Right ventricle myocardium inferior (tissue), 1 donor: ENCODE data around the gene PTPN2. TPM values are rescaled to one million over a fixed set of nuclear protein-coding genes. Genes with fewer than 3 reads are reported as not detected.
A peak's percentile ranks its signal among the peaks of the same experiment; 100 is the strongest.

Experiments
- ATAC-seq: fragments of 200-7000 bp; cut with Tn5 transposase; one replicate; pipeline ENCODE4 v1.9.1; 2020; ENCODE audit warnings: mild to moderate bottlenecking, moderate library complexity
- DNase-seq: peaks from one replicate; pipeline ENCODE4 v3.0.0; 2021; ENCODE audit errors: missing footprints
- intact Hi-C: fragments of 100-400 bp; cut with DNase I; formaldehyde crosslinking; loops from one replicate; pipeline ENCODE4 v1.11.0; 2022
- total RNA-seq: library from RNA; stranded (reverse); fragmentation: NEBNext Ultra II Directional; extraction: Animal tissue kit (Norgen Biotek cat#: 25700); gene quantifications from one replicate; pipeline ENCODE4 v1.2.1, GENCODE V29; 2021
- donor health status: DM: no; HTN: yes; CAD: no; lungs with severe emphysema.

Gene PTPN2
- total RNA-seq, 1 donor from 2014 or later: 11.2 TPM

GRCh38 chr18:12839526-12840196 is 44.4 kb downstream of the PTPN2 start:
- intact Hi-C loops: no loop called here
- peak; percentile 60 for ATAC-seq
- no peak for DNase-seq

- ATAC-seq (peak; percentile 7), DNase-seq (no peak)
- intact Hi-C loops: no loop called here
These were observed 44.9 kb downstream of the PTPN2 start for GRCh38 chr18:12839057-12839525.

GRCh38 chr18:12838178-12838634 is 45.8 kb downstream of the PTPN2 start:
- DNase-seq (no peak), ATAC-seq (peak; percentile 50)
- intact Hi-C loops: no loop called here

GRCh38 chr18:12837747-12838146 is 46.3 kb downstream of the PTPN2 start:
- DNase-seq: no peak
- intact Hi-C loops: no loop called here
- no peak for ATAC-seq

- ATAC-seq: no peak
- intact Hi-C loops: no loop called here
- no peak for DNase-seq
These were observed 47.5 kb downstream of the PTPN2 start for GRCh38 chr18:12836551-12836950.

- ATAC-seq: no peak
- intact Hi-C loops: no loop called here
- DNase-seq: no peak
These were observed 55.7 kb downstream of the PTPN2 start for GRCh38 chr18:12828116-12829051.

- ATAC-seq (no peak), DNase-seq (no peak)
- intact Hi-C loops: no loop called here
These were observed 56.4 kb downstream of the PTPN2 start for GRCh38 chr18:12827588-12827987.

GRCh38 chr18:12825230-12825629 is 58.8 kb downstream of the PTPN2 start:
- DNase-seq: no peak
- intact Hi-C loops: no loop called here
- no peak for ATAC-seq

GRCh38 chr18:12823892-12824291 is 60.1 kb downstream of the PTPN2 start:
- DNase-seq (no peak), ATAC-seq (no peak)
- intact Hi-C loops: no loop called here

- ATAC-seq: no peak
- intact Hi-C loops: no loop called here
- no peak for DNase-seq
These were observed 62.6 kb downstream of the PTPN2 start for GRCh38 chr18:12821408-12821807.

GRCh38 chr18:12820506-12820905 is 63.5 kb downstream of the PTPN2 start:
- no peak for ATAC-seq
- DNase-seq: no peak
- intact Hi-C loops: no loop called here

GRCh38 chr18:12819841-12820240 is 64.2 kb downstream of the PTPN2 start:
- intact Hi-C loops: no loop called here

GRCh38 chr18:12819322-12819721 is 64.7 kb downstream of the PTPN2 start:
- intact Hi-C loops: no loop called here
- no peak for ATAC-seq
- DNase-seq: no peak

More at GRCh38 chr18:12819841-12820240, 64.2 kb downstream of the PTPN2 start:
- no peak for ATAC-seq
- DNase-seq: no peak

- ATAC-seq (no peak), DNase-seq (no peak)
- intact Hi-C loops: no loop called here
These were observed 65.8 kb downstream of the PTPN2 start for GRCh38 chr18:12818243-12818642.

- DNase-seq (no peak), ATAC-seq (no peak)
- intact Hi-C loops: no loop called here
These were observed 67.6 kb downstream of the PTPN2 start for GRCh38 chr18:12816451-12816850.

GRCh38 chr18:12811191-12811950 is 72.7 kb downstream of the PTPN2 start:
- intact Hi-C loops: no loop called here
- ATAC-seq (no peak), DNase-seq (no peak)

GRCh38 chr18:12803069-12803936 is 80.7 kb downstream of the PTPN2 start:
- intact Hi-C loops: no loop called here
- ATAC-seq (no peak), DNase-seq (no peak)

GRCh38 chr18:12802538-12802937 is 81.5 kb downstream of the PTPN2 start:
- ATAC-seq (no peak), DNase-seq (no peak)
- intact Hi-C loops: no loop called here
